Measurements from ENCODE around the gene CYP27B1. TPM values are rescaled to one million over a fixed set of nuclear protein-coding genes. Genes with fewer than 3 reads are reported as not detected.

Gene CYP27B1
- total and polyA plus RNA-seq, 2 experiments from 2014 or later: 1.1 to 2.7 TPM

GRCh38 chr12:57767876-57768275 is 998 bp upstream of the CYP27B1 start:
- peaks cover 47% of the 10 kb centered on the region for H3K27me3 Mint-ChIP-seq (ENCODE audit: insufficient read depth, low read depth, poor library complexity)

More at GRCh38 chr12:57767876-57768275, 998 bp upstream of the CYP27B1 start:
- H3K27ac Mint-ChIP-seq: no peak overlapping the region
- TF ChIP-seq ZNF462 (CRISPR knock-in tag; IDR thresholded peaks at IDR 0.05): no peak
- TF ChIP-seq CREB1 (CRISPR knock-in tag; IDR thresholded peaks at IDR 0.05; ENCODE audit: low read depth): no peak
- no peak for TF ChIP-seq NANOG (IDR thresholded peaks at IDR 0.05; ENCODE audit: borderline replicate concordance)
- no peak for TF ChIP-seq EZH2 (IDR thresholded peaks at IDR 0.05; ENCODE audit: low read depth, unreplicated experiment)
- no peak for TF ChIP-seq JUNB (IDR thresholded peaks at IDR 0.05; ENCODE audit: unreplicated experiment)
- no peak for TF ChIP-seq ETS1 (IDR thresholded peaks at IDR 0.05)
- TF ChIP-seq ZNF331 (CRISPR knock-in tag; IDR thresholded peaks at IDR 0.05; ENCODE audit: low read depth): no peak
- TF ChIP-seq REST (IDR thresholded peaks at IDR 0.05; ENCODE audit: unreplicated experiment): no peak
- H3K4me3 ChIP-seq: no peak overlapping the region
- 0 out of 2 replicates have a peak, but pooled peaks cover 7% of the 10 kb centered on the region for H4K20me1 ChIP-seq (replicated peaks; ENCODE audit: insufficient read depth)
- H3K4me2 ChIP-seq: no peak overlapping the region
- no peaks in the 10 kb centered on the region for H3K9me2 ChIP-seq (ENCODE audit: insufficient read depth)
- H3F3A ChIP-seq (replicated peaks; ENCODE audit: low read depth): peaks cover 11% of the 10 kb centered on the region
- H3K4me1 Mint-ChIP-seq: peaks cover 40% of the 10 kb centered on the region
- ATAC-seq: no peak
- H3K36me3 ChIP-seq (ENCODE audit: insufficient read depth): no peaks in the 10 kb centered on the region; the same call in 1 of the 2 replicates
- H3K4me3 Mint-ChIP-seq: 0 out of 3 replicates have a peak overlapping the region, but pooled peaks have one; percentile 68
- peaks cover 35% of the 10 kb centered on the region for H3K36me3 Mint-ChIP-seq (ENCODE audit: low read depth)
- no peak overlapping the region for H3K27ac ChIP-seq (ENCODE audit: low read depth)
- DNase-seq (ENCODE audit: low spot score): no peak
- H2AFZ ChIP-seq: no peak overlapping the region
- H3K4me1 ChIP-seq (ENCODE audit: insufficient read depth): peaks cover 21% of the 10 kb centered on the region; the same call in 1 of the 2 replicates
- no peaks in the 10 kb centered on the region; the same call in 2 of the 3 replicates for H3K9me3 Mint-ChIP-seq
- peaks cover 54% of the 10 kb centered on the region for H3K27me3 ChIP-seq (ENCODE audit: insufficient read depth)
- H3K79me2 ChIP-seq (replicated peaks; ENCODE audit: insufficient read depth): no peaks in the 10 kb centered on the region
